BLaER1 (cell line): ENCODE results near the gene RPS6KL1.
A peak's percentile ranks its signal among the peaks of the same experiment; 100 is the strongest.

Experiments
- H3K27ac ChIP-seq: shearing (Covaris generic); formaldehyde crosslinking; 2 replicates; pipeline ENCODE4 v1.8.1; 2022
- H3K27me3 ChIP-seq: shearing (Covaris generic); formaldehyde crosslinking; 2 replicates; pipeline ENCODE4 v1.8.1; 2022
- H3K36me3 ChIP-seq: shearing (Covaris generic); formaldehyde crosslinking; 2 replicates; pipeline ENCODE4 v1.8.1; 2022
- H3K4me1 ChIP-seq: shearing (Covaris generic); formaldehyde crosslinking; 2 replicates; pipeline ENCODE4 v1.8.1; 2022
- H3K4me2 ChIP-seq: shearing (Covaris generic); formaldehyde crosslinking; 2 replicates; pipeline ENCODE4 v1.8.1; 2022
- H3K4me3 ChIP-seq: shearing (Covaris generic); formaldehyde crosslinking; 2 replicates; pipeline ENCODE4 v1.8.1; 2022
- H3K9ac ChIP-seq: shearing (Covaris generic); formaldehyde crosslinking; 2 replicates; pipeline ENCODE4 v1.8.1; 2022
- H3K9me3 ChIP-seq: shearing (Covaris generic); formaldehyde crosslinking; 2 replicates; pipeline ENCODE4 v1.8.1; 2022
- H4K20me1 ChIP-seq: shearing (Covaris generic); formaldehyde crosslinking; 2 replicates; pipeline ENCODE4 v1.8.1; 2022
- Cebpa-rat ChIP-seq: shearing (Covaris generic); IDR thresholded peaks from 2 replicates; pipeline ENCODE4 v1.8.1; 2022

The RPS6KL1 gene

GRCh38 chr14:74879427-74880182, 43.5 kb downstream of the RPS6KL1 start:
- no peak for TF ChIP-seq Cebpa-rat
- Histone ChIP-seq H3K9ac (no peak overlapping the region), H4K20me1 (peaks cover 28% of the 10 kb centered on the region), H3K4me2 (no peak overlapping the region), H3K9me3 (no peaks in the 10 kb centered on the region), H3K4me3 (no peak overlapping the region), H3K27ac (no peak overlapping the region), H3K4me1 (peaks cover 62% of the 10 kb centered on the region), H3K36me3 (peaks cover 8% of the 10 kb centered on the region; the same call in 1 of the 2 replicates), H3K27me3 (no peaks in the 10 kb centered on the region)

- H3K36me3 ChIP-seq = no peaks in the 10 kb centered on the region
- peak within 1 kb of the TSS; percentile 66 for H3K27ac ChIP-seq
- TF ChIP-seq Cebpa-rat = peak; percentile 55; the same call in 1 of the 2 replicates
- H3K4me1 ChIP-seq = peaks cover 38% of the 10 kb centered on the region
- no peaks in the 10 kb centered on the region for H3K9me3 ChIP-seq
- peak within 1 kb of the TSS; percentile 41; the same call in 1 of the 2 replicates for H3K9ac ChIP-seq
- H3K4me2 ChIP-seq = peak within 1 kb of the TSS; percentile 91
- H3K27me3 ChIP-seq = no peaks in the 10 kb centered on the region
- H3K4me3 ChIP-seq = peak within 1 kb of the TSS; percentile 25; the same call in 1 of the 2 replicates
- no peaks in the 10 kb centered on the region for H4K20me1 ChIP-seq
These were observed 46.8 kb downstream of the RPS6KL1 start, which contains the start of gene PROX2 for GRCh38 chr14:74875941-74876913. Gene PROX2, minus strand, starts transcription at chr14:74876145. Its CDS starts 12,311 bp downstream, at chr14:74863834.

GRCh38 chr14:74875204-74875603, 47.9 kb downstream of the RPS6KL1 start:
- no peaks in the 10 kb centered on the region for H3K9me3 ChIP-seq
- no peak overlapping the region for H3K9ac ChIP-seq
- TF ChIP-seq Cebpa-rat = no peak
- peaks cover 28% of the 10 kb centered on the region for H3K4me1 ChIP-seq
- no peak overlapping the region for H3K4me3 ChIP-seq
- H3K4me2 ChIP-seq = peak overlapping the region; percentile 91
- no peaks in the 10 kb centered on the region for H3K36me3 ChIP-seq
- 0 out of 2 replicates have a peak overlapping the region, but pooled peaks have one; percentile 66 for H3K27ac ChIP-seq
- H4K20me1 ChIP-seq = no peaks in the 10 kb centered on the region
- no peaks in the 10 kb centered on the region for H3K27me3 ChIP-seq

GRCh38 chr14:74871819-74872218, 51.2 kb downstream of the RPS6KL1 start:
- no peaks in the 10 kb centered on the region for H3K9me3 ChIP-seq
- H3K27me3 ChIP-seq = no peaks in the 10 kb centered on the region
- H3K4me1 ChIP-seq = peaks cover 31% of the 10 kb centered on the region
- H3K9ac ChIP-seq = no peak overlapping the region
- no peak overlapping the region for H3K4me3 ChIP-seq
- TF ChIP-seq Cebpa-rat = no peak
- H4K20me1 ChIP-seq = no peaks in the 10 kb centered on the region
- H3K4me2 ChIP-seq = no peak overlapping the region
- no peaks in the 10 kb centered on the region for H3K36me3 ChIP-seq
- H3K27ac ChIP-seq = no peak overlapping the region

- peaks cover 13% of the 10 kb centered on the region for H3K4me1 ChIP-seq
- no peak overlapping the region for H3K4me2 ChIP-seq
- no peak for TF ChIP-seq Cebpa-rat
- H3K27me3 ChIP-seq = no peaks in the 10 kb centered on the region
- H3K4me3 ChIP-seq = no peak overlapping the region
- no peaks in the 10 kb centered on the region for H3K9me3 ChIP-seq
- no peaks in the 10 kb centered on the region for H4K20me1 ChIP-seq
- H3K27ac ChIP-seq = no peak overlapping the region
- no peaks in the 10 kb centered on the region for H3K36me3 ChIP-seq
- H3K9ac ChIP-seq = no peak overlapping the region
These were observed 54.3 kb downstream of the RPS6KL1 start for GRCh38 chr14:74868739-74869138.

GRCh38 chr14:74867673-74868072, 55.4 kb downstream of the RPS6KL1 start:
- Histone ChIP-seq H3K27me3 (no peaks in the 10 kb centered on the region), H3K36me3 (no peaks in the 10 kb centered on the region), H3K4me3 (no peak overlapping the region), H4K20me1 (no peaks in the 10 kb centered on the region), H3K9me3 (no peaks in the 10 kb centered on the region), H3K4me2 (peak overlapping the region; percentile 56), H3K27ac (no peak overlapping the region), H3K9ac (no peak overlapping the region; the same call in 1 of the 2 replicates), H3K4me1 (peaks cover 13% of the 10 kb centered on the region)
- TF ChIP-seq Cebpa-rat = no peak

GRCh38 chr14:74866708-74867389, 56.2 kb downstream of the RPS6KL1 start:
- H3K27ac ChIP-seq = no peak overlapping the region

GRCh38 chr14:74865156-74865555, 57.9 kb downstream of the RPS6KL1 start:
- TF ChIP-seq Cebpa-rat = no peak
- H3K9me3 ChIP-seq = no peaks in the 10 kb centered on the region
- no peak overlapping the region for H3K9ac ChIP-seq
- H3K27me3 ChIP-seq = no peaks in the 10 kb centered on the region
- no peak overlapping the region for H3K4me2 ChIP-seq
- no peaks in the 10 kb centered on the region for H4K20me1 ChIP-seq
- no peak overlapping the region for H3K4me3 ChIP-seq
- no peak overlapping the region for H3K27ac ChIP-seq
- no peaks in the 10 kb centered on the region for H3K36me3 ChIP-seq
- peaks cover 13% of the 10 kb centered on the region for H3K4me1 ChIP-seq

More at GRCh38 chr14:74866708-74867389, 56.2 kb downstream of the RPS6KL1 start:
- H3K4me1 ChIP-seq = peaks cover 13% of the 10 kb centered on the region
- H3K9ac ChIP-seq = no peak overlapping the region
- H3K4me3 ChIP-seq = no peak overlapping the region
- no peak overlapping the region for H3K4me2 ChIP-seq
- no peaks in the 10 kb centered on the region for H4K20me1 ChIP-seq
- no peaks in the 10 kb centered on the region for H3K27me3 ChIP-seq
- H3K36me3 ChIP-seq = no peaks in the 10 kb centered on the region
- no peak for TF ChIP-seq Cebpa-rat
- no peaks in the 10 kb centered on the region for H3K9me3 ChIP-seq

- Histone ChIP-seq H3K9ac (no peak overlapping the region), H3K4me1 (peaks cover 13% of the 10 kb centered on the region), H3K4me2 (no peak overlapping the region), H4K20me1 (no peaks in the 10 kb centered on the region), H3K27me3 (no peaks in the 10 kb centered on the region), H3K9me3 (no peaks in the 10 kb centered on the region), H3K27ac (no peak overlapping the region), H3K4me3 (no peak overlapping the region), H3K36me3 (no peaks in the 10 kb centered on the region)
- TF ChIP-seq Cebpa-rat = no peak
These were observed 58.9 kb downstream of the RPS6KL1 start for GRCh38 chr14:74864198-74864597.
